GM12878 (cell line): ENCODE measurements around the gene GGT7.
"Not testable (repeated sequence)": the region's sequence is repeated elsewhere in the genome, so short reads cannot be mapped to it uniquely, and the experiment has no call there.

Experiments
- CBFB ChIP-seq: IDR thresholded peaks from 2 replicates; pipeline ENCODE4 v1.6.1; 2016; ENCODE audit warnings: antibody characterized with exemption, low read depth
- EZH2 ChIP-seq: IDR thresholded peaks from 2 replicates; pipeline ENCODE4 v1.6.1; 2012; ENCODE audit warnings: low read depth, mild to moderate bottlenecking, control low read depth, inconsistent platforms, low read length, borderline replicate concordance; ENCODE audit not compliant: control insufficient read depth
- FOS ChIP-seq: IDR thresholded peaks from 3 replicates; pipeline ENCODE4 v1.6.1; 2011; ENCODE audit warnings: borderline replicate concordance; ENCODE audit not compliant: insufficient read length; ENCODE audit errors: extremely low read depth
- MAX ChIP-seq: IDR thresholded peaks from 2 replicates; pipeline ENCODE4 v1.6.1; 2012; ENCODE audit warnings: low read depth, low read length, improper control_type of control experiment
- PAX8 ChIP-seq: fragments of 450-650 bp; IDR thresholded peaks from 2 replicates; pipeline ENCODE4 v1.6.1; 2017; ENCODE audit warnings: mild to moderate bottlenecking, moderate library complexity
- POLR2A ChIP-seq: IDR thresholded peaks from 2 replicates; pipeline ENCODE4 v1.6.1; 2011; ENCODE audit warnings: low read depth, mild to moderate bottlenecking, low read length
- TF ChIP-seq, protein P1 (sequence below), 3 experiments: IDR thresholded peaks in 2 of 3; conservative IDR thresholded peaks in 1 of 3; 2 replicates each; pipeline ENCODE4 v1.5.1; 2011; ENCODE audit warnings: low read depth in 3 of 3, low read length in 3 of 3, mild to moderate bottlenecking in 3 of 3, control low read depth in 2 of 3, moderate library complexity in 2 of 3, inconsistent platforms in 1 of 3, mixed read lengths in 1 of 3; ENCODE audit not compliant: control insufficient read depth in 2 of 3, insufficient read depth in 1 of 3; ENCODE audit errors: extremely low read depth in 1 of 3
- TF ChIP-seq, protein P2 (sequence below): IDR thresholded peaks from 2 replicates; pipeline ENCODE4 v1.6.1; 2012; ENCODE audit warnings: low read depth, low read length, improper control_type of control experiment

DNA sequence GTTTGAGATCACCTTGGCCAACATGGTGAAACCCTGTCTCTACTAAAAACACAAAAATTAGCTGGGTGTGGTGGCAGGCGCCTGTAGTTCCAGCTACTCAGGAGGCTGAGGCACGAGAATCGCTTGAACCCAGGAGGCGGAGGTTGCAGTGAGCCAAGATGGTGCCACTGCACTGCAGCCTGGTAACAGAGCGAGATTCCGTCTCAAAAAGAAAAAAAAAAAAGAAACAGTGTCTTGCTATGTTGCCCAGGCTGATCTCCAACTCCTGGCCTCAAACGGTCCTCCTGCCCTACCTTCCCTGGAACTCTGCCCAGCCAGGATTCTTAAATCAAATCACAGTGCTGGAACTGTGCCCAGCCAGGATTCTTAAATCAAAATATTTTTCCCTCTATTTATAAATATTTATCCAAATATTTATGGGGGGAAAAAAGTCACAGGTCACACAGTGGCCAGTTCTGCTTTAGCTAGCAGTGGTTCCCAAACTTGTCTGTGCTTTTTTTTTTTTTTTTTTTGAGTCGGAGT is 64.7 kb downstream of the GGT7 start:
- TF ChIP-seq, protein P1, sequence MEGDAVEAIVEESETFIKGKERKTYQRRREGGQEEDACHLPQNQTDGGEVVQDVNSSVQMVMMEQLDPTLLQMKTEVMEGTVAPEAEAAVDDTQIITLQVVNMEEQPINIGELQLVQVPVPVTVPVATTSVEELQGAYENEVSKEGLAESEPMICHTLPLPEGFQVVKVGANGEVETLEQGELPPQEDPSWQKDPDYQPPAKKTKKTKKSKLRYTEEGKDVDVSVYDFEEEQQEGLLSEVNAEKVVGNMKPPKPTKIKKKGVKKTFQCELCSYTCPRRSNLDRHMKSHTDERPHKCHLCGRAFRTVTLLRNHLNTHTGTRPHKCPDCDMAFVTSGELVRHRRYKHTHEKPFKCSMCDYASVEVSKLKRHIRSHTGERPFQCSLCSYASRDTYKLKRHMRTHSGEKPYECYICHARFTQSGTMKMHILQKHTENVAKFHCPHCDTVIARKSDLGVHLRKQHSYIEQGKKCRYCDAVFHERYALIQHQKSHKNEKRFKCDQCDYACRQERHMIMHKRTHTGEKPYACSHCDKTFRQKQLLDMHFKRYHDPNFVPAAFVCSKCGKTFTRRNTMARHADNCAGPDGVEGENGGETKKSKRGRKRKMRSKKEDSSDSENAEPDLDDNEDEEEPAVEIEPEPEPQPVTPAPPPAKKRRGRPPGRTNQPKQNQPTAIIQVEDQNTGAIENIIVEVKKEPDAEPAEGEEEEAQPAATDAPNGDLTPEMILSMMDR (IDR thresholded peaks at IDR 0.05 in 2 of 3, conservative IDR thresholded peaks at IDR 0.05 in 1 of 3; ENCODE audit: control insufficient read depth in 2 of 3, extremely low read depth in 1 of 3, insufficient read depth in 1 of 3, low read depth in 3 of 3, low read length in 3 of 3): not testable (repeated sequence)
- not testable (repeated sequence) for TF ChIP-seq PAX8, MAX, CBFB, FOS, POLR2A, EZH2
- TF ChIP-seq, protein P2, sequence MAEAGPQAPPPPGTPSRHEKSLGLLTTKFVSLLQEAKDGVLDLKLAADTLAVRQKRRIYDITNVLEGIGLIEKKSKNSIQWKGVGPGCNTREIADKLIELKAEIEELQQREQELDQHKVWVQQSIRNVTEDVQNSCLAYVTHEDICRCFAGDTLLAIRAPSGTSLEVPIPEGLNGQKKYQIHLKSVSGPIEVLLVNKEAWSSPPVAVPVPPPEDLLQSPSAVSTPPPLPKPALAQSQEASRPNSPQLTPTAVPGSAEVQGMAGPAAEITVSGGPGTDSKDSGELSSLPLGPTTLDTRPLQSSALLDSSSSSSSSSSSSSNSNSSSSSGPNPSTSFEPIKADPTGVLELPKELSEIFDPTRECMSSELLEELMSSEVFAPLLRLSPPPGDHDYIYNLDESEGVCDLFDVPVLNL: not testable (repeated sequence)
